ENCODE results near the gene NUDT8. TPM values are rescaled to one million over a fixed set of nuclear protein-coding genes. Genes with fewer than 3 reads are reported as not detected.

The NUDT8 gene
- total and polyA plus RNA-seq, 12 donors = 1.9 to 40.6 (median 7.6) TPM

- no peaks in the 10 kb centered on the region for H3K4me1 ChIP-seq (replicated peaks in 1 of 2)
- no peak overlapping the region for H3K27ac ChIP-seq
- no peak for DNase-seq
- WGBS, 4 donors = 60 to 73% (median 70%) methylated on average over 8 of the region's 8 CpGs
- no peaks in the 10 kb centered on the region for H3K9me3 ChIP-seq (replicated peaks in 1 of 3)
- H3K4me3 ChIP-seq = no peak overlapping the region
- peaks cover 21% of the 10 kb centered on the region for H3K27me3 ChIP-seq
- no peaks in the 10 kb centered on the region for H3K36me3 ChIP-seq (replicated peaks in 1 of 2)
- no peak for TF ChIP-seq POLR2A (IDR thresholded peaks at IDR 0.05)
- no peak for TF ChIP-seq CTCF (IDR thresholded peaks at IDR 0.05)
- intact Hi-C loops (cut with DNase I) = loop anchor here in 1 of 2 donors (10.0 kb wide), 1 partner anchor 51 kb away; no protein-coding TSS in a partner anchor
These were observed 44.2 kb upstream of the NUDT8 start for GRCh38 chr11:67673902-67674301.

- TF ChIP-seq CTCF (IDR thresholded peaks at IDR 0.05) = no peak
- no peak for TF ChIP-seq POLR2A (IDR thresholded peaks at IDR 0.05)
- H3K36me3 ChIP-seq (replicated peaks in 1 of 2) = no peaks in the 10 kb centered on the region
- H3K9me3 ChIP-seq (replicated peaks in 1 of 3) = no peaks in the 10 kb centered on the region
- no peak overlapping the region for H3K27ac ChIP-seq
- WGBS, 4 donors = 71 to 89% (median 79%) methylated on average over 7 of the region's 7 CpGs
- peak in 1 of 7 donors; percentile 14 for DNase-seq
- no peaks in the 10 kb centered on the region for H3K4me1 ChIP-seq (replicated peaks in 1 of 2)
- H3K27me3 ChIP-seq = peaks cover 21% of the 10 kb centered on the region
- no peak overlapping the region for H3K4me3 ChIP-seq
- intact Hi-C loops (cut with DNase I) = loop anchor here in 1 of 2 donors (10.0 kb wide), 1 partner anchor 51 kb away; no protein-coding TSS in a partner anchor
These were observed 43.6 kb upstream of the NUDT8 start for GRCh38 chr11:67673358-67673757.

- no peaks in the 10 kb centered on the region for H3K4me1 ChIP-seq (replicated peaks in 1 of 2)
- H3K27ac ChIP-seq = no peak overlapping the region
- intact Hi-C loops (cut with DNase I) = loop anchor here in 1 of 2 donors (10.0 kb wide), 1 partner anchor 54 kb away; no protein-coding TSS in a partner anchor
- H3K36me3 ChIP-seq (replicated peaks in 1 of 2) = no peaks in the 10 kb centered on the region
- TF ChIP-seq POLR2A (IDR thresholded peaks at IDR 0.05) = no peak
- no peak for TF ChIP-seq CTCF (IDR thresholded peaks at IDR 0.05)
- H3K9me3 ChIP-seq (replicated peaks in 1 of 3) = no peaks in the 10 kb centered on the region
- DNase-seq = no peak
- H3K27me3 ChIP-seq = peaks cover 21% of the 10 kb centered on the region
- H3K4me3 ChIP-seq = no peak overlapping the region
- WGBS, 4 donors = 58 to 80% (median 67%) methylated on average over 7 to 8 of the region's 8 CpGs
These were observed 41.4 kb upstream of the NUDT8 start for GRCh38 chr11:67671211-67671520.

- H3K27me3 ChIP-seq = peaks cover 21% of the 10 kb centered on the region
- no peaks in the 10 kb centered on the region for H3K36me3 ChIP-seq (replicated peaks in 1 of 2)
- no peak overlapping the region for H3K4me3 ChIP-seq
- 70 to 87% (median 83%) methylated on average over 10 to 23 of the region's 23 CpGs for WGBS, 4 donors
- H3K4me1 ChIP-seq (replicated peaks in 1 of 2) = no peaks in the 10 kb centered on the region
- no peak for TF ChIP-seq CTCF (IDR thresholded peaks at IDR 0.05)
- no peak for TF ChIP-seq POLR2A (IDR thresholded peaks at IDR 0.05)
- no peak overlapping the region for H3K27ac ChIP-seq
- intact Hi-C loops (cut with DNase I) = loop anchor here in 1 of 2 donors (10.0 kb wide), 1 partner anchor 54 kb away; no protein-coding TSS in a partner anchor
- peak in 1 of 7 donors; percentile 24 for DNase-seq
- no peaks in the 10 kb centered on the region for H3K9me3 ChIP-seq (replicated peaks in 1 of 3)
These were observed 40.8 kb upstream of the NUDT8 start for GRCh38 chr11:67670316-67671210.

Data from adrenal gland (tissue), 12 donors.